SK-N-MC (cell line): Measurements from ENCODE around the gene RIPOR3.

ENCODE experiments used
- DNase-seq: peaks from one replicate; pipeline ENCODE4 v3.0.0-alpha.2; 2011; ENCODE audit warnings: low read depth, low spot score
- H3K27ac ChIP-seq: fragments of 200-600 bp; sonication (generic); 2 replicates; pipeline ENCODE4 v1.5.1; 2016; ENCODE audit warnings: mixed run types
- H3K36me3 ChIP-seq: fragments of 200-600 bp; sonication (generic); 2 replicates; pipeline ENCODE4 v1.6.1; 2017; ENCODE audit warnings: antibody characterized with exemption, low read length, mixed read lengths; ENCODE audit not compliant: insufficient read depth
- H3K4me3 ChIP-seq: fragments of 200-600 bp; sonication (generic); 2 replicates; pipeline ENCODE4 v1.5.1; 2016
- H3K9ac ChIP-seq: fragments of 200-600 bp; sonication (generic); 2 replicates; pipeline ENCODE4 v1.8.0; 2017; ENCODE audit warnings: mixed run types, mixed read lengths; ENCODE audit not compliant: insufficient read length
- H3K9me3 ChIP-seq: fragments of 200-600 bp; sonication (generic); 2 replicates; pipeline ENCODE4 v1.6.1; 2017; ENCODE audit warnings: low read depth, mild to moderate bottlenecking, antibody characterized with exemption, low read length, moderate library complexity, mixed read lengths
- EZH2 ChIP-seq: fragments of 200-600 bp; sonication (generic); IDR thresholded peaks from one replicate; pipeline ENCODE4 v1.6.1; 2017; ENCODE audit warnings: antibody characterized with exemption
- FOXP2 ChIP-seq: optimal IDR thresholded peaks from 2 replicates; pipeline ENCODE3; 2011; ENCODE audit warnings: mild to moderate bottlenecking, moderate library complexity; ENCODE audit not compliant: insufficient read depth; ENCODE audit errors: extremely low read length, control extremely low read depth
- POLR2AphosphoS5 ChIP-seq: IDR thresholded peaks from 2 replicates; pipeline ENCODE4 v1.6.1; 2012; ENCODE audit warnings: mild to moderate bottlenecking, low read depth, low read length, borderline replicate concordance

RIPOR3 gene

GRCh38 chr20:50555662-50556061 is 135.7 kb downstream of the RIPOR3 start:
- peaks cover 8% of the 10 kb centered on the region for H3K36me3 ChIP-seq
- no peak overlapping the region for H3K4me3 ChIP-seq
- no peaks in the 10 kb centered on the region for H3K9me3 ChIP-seq
- H3K27ac ChIP-seq, result no peak overlapping the region
- TF ChIP-seq POLR2AphosphoS5, result no peak
- no peak for TF ChIP-seq FOXP2
- TF ChIP-seq EZH2, result no peak
- no peak for DNase-seq
- no peak overlapping the region for H3K9ac ChIP-seq

- DNase-seq, result no peak
- no peak overlapping the region for H3K9ac ChIP-seq
- H3K27ac ChIP-seq, result 0 out of 2 replicates have a peak overlapping the region, but pooled peaks have one; percentile 3
- no peak overlapping the region for H3K4me3 ChIP-seq
- TF ChIP-seq POLR2AphosphoS5 (no peak), EZH2 (no peak), FOXP2 (no peak)
- no peaks in the 10 kb centered on the region for H3K9me3 ChIP-seq
- H3K36me3 ChIP-seq, result peaks cover 8% of the 10 kb centered on the region
Observed at GRCh38 chr20:50554694-50555579, 136.4 kb downstream of the RIPOR3 start.

GRCh38 chr20:50552979-50553378 is 138.4 kb downstream of the RIPOR3 start:
- no peak for TF ChIP-seq EZH2
- TF ChIP-seq POLR2AphosphoS5, result no peak
- no peak for TF ChIP-seq FOXP2
- Histone ChIP-seq H3K36me3 (peaks cover 11% of the 10 kb centered on the region), H3K9ac (no peak overlapping the region), H3K4me3 (no peak overlapping the region), H3K9me3 (no peaks in the 10 kb centered on the region), H3K27ac (no peak overlapping the region)
- no peak for DNase-seq

- Histone ChIP-seq H3K9me3 (no peaks in the 10 kb centered on the region), H3K9ac (no peak overlapping the region), H3K27ac (no peak overlapping the region), H3K4me3 (no peak overlapping the region), H3K36me3 (peaks cover 11% of the 10 kb centered on the region)
- no peak for TF ChIP-seq EZH2
- TF ChIP-seq FOXP2, result no peak
- TF ChIP-seq POLR2AphosphoS5, result no peak
- no peak for DNase-seq
Observed at GRCh38 chr20:50551288-50551687, 140.1 kb downstream of the RIPOR3 start.

- DNase-seq, result no peak
- peaks cover 11% of the 10 kb centered on the region for H3K36me3 ChIP-seq
Observed at GRCh38 chr20:50550531-50550930, 140.8 kb downstream of the RIPOR3 start.

GRCh38 chr20:50548396-50548795 is 142.9 kb downstream of the RIPOR3 start:
- no peaks in the 10 kb centered on the region for H3K9me3 ChIP-seq
- TF ChIP-seq POLR2AphosphoS5 (no peak), FOXP2 (no peak)
- H3K9ac ChIP-seq, result no peak overlapping the region
- DNase-seq, result no peak
- no peak overlapping the region for H3K4me3 ChIP-seq
- H3K36me3 ChIP-seq, result peaks cover 10% of the 10 kb centered on the region
- H3K27ac ChIP-seq, result peak overlapping the region; percentile 55; the same call in 1 of the 2 replicates

More at GRCh38 chr20:50550531-50550930, 140.8 kb downstream of the RIPOR3 start:
- no peak overlapping the region for H3K27ac ChIP-seq
- H3K4me3 ChIP-seq, result no peak overlapping the region
- H3K9me3 ChIP-seq, result no peaks in the 10 kb centered on the region
- TF ChIP-seq POLR2AphosphoS5 (no peak), FOXP2 (no peak), EZH2 (no peak)
- H3K9ac ChIP-seq, result no peak overlapping the region

GRCh38 chr20:50547964-50548363 is 143.4 kb downstream of the RIPOR3 start:
- no peak overlapping the region for H3K4me3 ChIP-seq
- H3K9ac ChIP-seq, result no peak overlapping the region
- no peak for DNase-seq
- H3K9me3 ChIP-seq, result no peaks in the 10 kb centered on the region
- TF ChIP-seq EZH2, result no peak
- no peak for TF ChIP-seq POLR2AphosphoS5
- no peak for TF ChIP-seq FOXP2
- H3K36me3 ChIP-seq, result peaks cover 5% of the 10 kb centered on the region
- peak overlapping the region; percentile 55; the same call in 1 of the 2 replicates for H3K27ac ChIP-seq

- Histone ChIP-seq H3K9ac (no peak overlapping the region), H3K4me3 (no peak overlapping the region), H3K27ac (no peak overlapping the region), H3K36me3 (peaks cover 3% of the 10 kb centered on the region), H3K9me3 (no peaks in the 10 kb centered on the region)
- no peak for DNase-seq
- no peak for TF ChIP-seq POLR2AphosphoS5
- no peak for TF ChIP-seq FOXP2
- TF ChIP-seq EZH2, result no peak
Observed at GRCh38 chr20:50546729-50547314, 144.5 kb downstream of the RIPOR3 start.

- no peak overlapping the region for H3K9ac ChIP-seq
- no peak for TF ChIP-seq POLR2AphosphoS5
- TF ChIP-seq FOXP2, result no peak
- no peak for TF ChIP-seq EZH2
- no peak overlapping the region for H3K27ac ChIP-seq
- no peak overlapping the region for H3K4me3 ChIP-seq
- no peaks in the 10 kb centered on the region for H3K9me3 ChIP-seq
- no peak for DNase-seq
- peaks cover 3% of the 10 kb centered on the region for H3K36me3 ChIP-seq
Observed at GRCh38 chr20:50545126-50545525, 146.2 kb downstream of the RIPOR3 start.
